Astrocyte (in vitro differentiated cells and primary cell): ENCODE results near the gene IRF9. TPM values are rescaled to one million over a fixed set of nuclear protein-coding genes. Genes with fewer than 3 reads are reported as not detected.

Source experiments
- DNase-seq: peaks from one replicate; pipeline ENCODE4 v3.0.0-alpha.2; 2010; ENCODE audit warnings: low read depth
- FAIRE-seq: peaks from 2 replicates; lab custom pipeline; 2011; peaks lifted over from hg19 to GRCh38; lab: Jason Lieb, UNC
- H2AFZ ChIP-seq: 2 replicates; pipeline ENCODE4 v1.6.0; 2012; ENCODE audit warnings: low read depth, low read length, inconsistent platforms
- H3K27ac ChIP-seq: 2 replicates; pipeline ENCODE4 v1.5.1; 2011; ENCODE audit warnings: low read depth, low read length, inconsistent platforms
- H3K27me3 ChIP-seq: 2 replicates; pipeline ENCODE4 v1.6.0; 2011; ENCODE audit warnings: low read length, inconsistent platforms; ENCODE audit not compliant: insufficient read depth
- H3K36me3 ChIP-seq: 2 replicates; pipeline ENCODE4 v1.5.1; 2011; ENCODE audit warnings: low read length, inconsistent platforms; ENCODE audit not compliant: insufficient read depth
- H3K4me1 ChIP-seq: 2 replicates; pipeline ENCODE4 v1.5.1; 2011; ENCODE audit warnings: low read length, inconsistent platforms; ENCODE audit not compliant: insufficient read depth
- H3K4me2 ChIP-seq: 2 replicates; pipeline ENCODE4 v1.6.0; 2012; ENCODE audit warnings: low read length, inconsistent platforms
- H3K4me3 ChIP-seq: 2 replicates; pipeline ENCODE4 v1.5.1; 2011; ENCODE audit warnings: low read depth, mild to moderate bottlenecking, low read length, inconsistent platforms; ENCODE audit not compliant: insufficient read depth
- H3K79me2 ChIP-seq: 2 replicates; pipeline ENCODE4 v1.6.0; 2012; ENCODE audit warnings: mild to moderate bottlenecking, low read length, inconsistent platforms; ENCODE audit not compliant: insufficient read depth
- H3K9ac ChIP-seq: 2 replicates; pipeline ENCODE4 v1.6.0; 2012; ENCODE audit warnings: mild to moderate bottlenecking, low read length, inconsistent platforms
- H3K9me3 ChIP-seq: 2 replicates; pipeline ENCODE4 v1.5.1; 2012; ENCODE audit warnings: low read depth, mild to moderate bottlenecking, low read length, inconsistent platforms; ENCODE audit not compliant: insufficient read depth
- H4K20me1 ChIP-seq: 2 replicates; pipeline ENCODE4 v1.6.0; 2012; ENCODE audit warnings: low read length, inconsistent platforms; ENCODE audit not compliant: insufficient read depth
- H3K27ac Mint-ChIP-seq: one replicate; pipeline ENCODE4 v1.8.0; 2021; ENCODE audit warnings: mild to moderate bottlenecking, mixed read lengths; ENCODE audit not compliant: unreplicated experiment
- H3K27me3 Mint-ChIP-seq: one replicate; pipeline ENCODE4 v1.8.0; 2021; ENCODE audit warnings: low read depth, mixed read lengths; ENCODE audit not compliant: unreplicated experiment
- H3K36me3 Mint-ChIP-seq: one replicate; pipeline ENCODE4 v1.8.0; 2021; ENCODE audit warnings: low read depth, mixed read lengths; ENCODE audit not compliant: unreplicated experiment
- H3K4me1 Mint-ChIP-seq: one replicate; pipeline ENCODE4 v1.8.0; 2021; ENCODE audit warnings: low read depth, mixed read lengths; ENCODE audit not compliant: unreplicated experiment
- H3K4me3 Mint-ChIP-seq: one replicate; pipeline ENCODE4 v1.8.0; 2021; ENCODE audit warnings: mild to moderate bottlenecking, moderate library complexity, mixed read lengths; ENCODE audit not compliant: unreplicated experiment
- H3K9me3 Mint-ChIP-seq: one replicate; pipeline ENCODE4 v1.8.0; 2021; ENCODE audit warnings: mild to moderate bottlenecking, mixed read lengths; ENCODE audit not compliant: unreplicated experiment
- EZH2 ChIP-seq: IDR thresholded peaks from 2 replicates; pipeline ENCODE4 v1.6.1; 2012; ENCODE audit warnings: mild to moderate bottlenecking, low read length, inconsistent platforms; ENCODE audit not compliant: insufficient read depth
- total RNA-seq: library from RNA; stranded (reverse); gene quantifications from 2 replicates; pipeline ENCODE4 v1.2.1, GENCODE V29; 2021
- TF ChIP-seq, protein P1 (sequence below): IDR thresholded peaks from 2 replicates; pipeline ENCODE4 v1.5.1; 2011; ENCODE audit warnings: low read depth, mild to moderate bottlenecking, inconsistent platforms, low read length, moderate library complexity; ENCODE audit not compliant: insufficient read depth

Gene IRF9
- total RNA-seq, 1 donor from 2014 or later, result 76.0 TPM

DNA sequence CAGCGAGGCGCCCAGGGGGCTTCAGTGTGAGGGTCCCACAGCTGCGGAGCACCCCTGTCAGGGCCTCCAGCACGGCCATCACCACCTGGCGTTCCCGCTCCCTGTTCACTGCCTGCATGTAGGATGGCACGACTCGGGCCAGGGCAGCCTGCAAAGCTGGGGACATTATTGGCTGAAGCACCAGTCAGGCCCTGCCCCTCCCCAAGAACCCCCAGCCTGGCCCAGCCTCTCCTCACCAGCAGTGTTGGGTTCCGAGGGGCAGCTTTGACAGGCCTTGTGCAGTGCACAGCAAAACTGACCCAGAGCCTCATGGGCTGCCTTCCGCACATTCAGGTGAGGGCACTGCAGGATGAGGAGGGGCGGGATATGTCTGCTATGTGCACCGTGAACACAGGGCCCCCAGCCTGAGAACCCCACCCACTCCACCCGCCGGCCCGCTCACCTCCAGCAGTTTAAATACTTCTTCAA, 22.0 kb downstream of the IRF9 start:
- Histone ChIP-seq H3K27ac (no peak overlapping the region), H3K9ac (no peak overlapping the region), H3K9me3 (no peaks in the 10 kb centered on the region), H3K4me1 (peaks cover 17% of the 10 kb centered on the region), H3K79me2 (peaks cover 24% of the 10 kb centered on the region), H3K27me3 (no peaks in the 10 kb centered on the region), H3K4me3 (no peak overlapping the region), H3K36me3 (peaks cover 36% of the 10 kb centered on the region), H2AFZ (no peak overlapping the region), H3K4me2 (no peak overlapping the region), H4K20me1 (peaks cover 54% of the 10 kb centered on the region)
- Mint-ChIP-seq H3K9me3 (no peaks in the 10 kb centered on the region), H3K27me3 (no peaks in the 10 kb centered on the region), H3K4me1 (peaks cover 15% of the 10 kb centered on the region), H3K4me3 (no peak overlapping the region), H3K36me3 (peaks cover 13% of the 10 kb centered on the region), H3K27ac (peak overlapping the region; percentile 53)
- TF ChIP-seq, protein P1, sequence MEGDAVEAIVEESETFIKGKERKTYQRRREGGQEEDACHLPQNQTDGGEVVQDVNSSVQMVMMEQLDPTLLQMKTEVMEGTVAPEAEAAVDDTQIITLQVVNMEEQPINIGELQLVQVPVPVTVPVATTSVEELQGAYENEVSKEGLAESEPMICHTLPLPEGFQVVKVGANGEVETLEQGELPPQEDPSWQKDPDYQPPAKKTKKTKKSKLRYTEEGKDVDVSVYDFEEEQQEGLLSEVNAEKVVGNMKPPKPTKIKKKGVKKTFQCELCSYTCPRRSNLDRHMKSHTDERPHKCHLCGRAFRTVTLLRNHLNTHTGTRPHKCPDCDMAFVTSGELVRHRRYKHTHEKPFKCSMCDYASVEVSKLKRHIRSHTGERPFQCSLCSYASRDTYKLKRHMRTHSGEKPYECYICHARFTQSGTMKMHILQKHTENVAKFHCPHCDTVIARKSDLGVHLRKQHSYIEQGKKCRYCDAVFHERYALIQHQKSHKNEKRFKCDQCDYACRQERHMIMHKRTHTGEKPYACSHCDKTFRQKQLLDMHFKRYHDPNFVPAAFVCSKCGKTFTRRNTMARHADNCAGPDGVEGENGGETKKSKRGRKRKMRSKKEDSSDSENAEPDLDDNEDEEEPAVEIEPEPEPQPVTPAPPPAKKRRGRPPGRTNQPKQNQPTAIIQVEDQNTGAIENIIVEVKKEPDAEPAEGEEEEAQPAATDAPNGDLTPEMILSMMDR, result no peak
- no peak for TF ChIP-seq EZH2
- DNase-seq (no peak), FAIRE-seq (no peak)

- Histone ChIP-seq H3K79me2 (peaks cover 28% of the 10 kb centered on the region), H4K20me1 (peaks cover 44% of the 10 kb centered on the region), H3K36me3 (peaks cover 29% of the 10 kb centered on the region), H3K4me3 (no peak overlapping the region), H3K9me3 (no peaks in the 10 kb centered on the region), H3K27me3 (no peaks in the 10 kb centered on the region), H3K27ac (no peak overlapping the region), H3K4me1 (peaks cover 19% of the 10 kb centered on the region), H2AFZ (no peak overlapping the region), H3K9ac (no peak overlapping the region), H3K4me2 (no peak overlapping the region)
- H3K4me3 Mint-ChIP-seq, result no peak overlapping the region
- no peak overlapping the region for H3K27ac Mint-ChIP-seq
- TF ChIP-seq, protein P1, result no peak
- no peak for TF ChIP-seq EZH2
- no peaks in the 10 kb centered on the region for H3K27me3 Mint-ChIP-seq
- H3K4me1 Mint-ChIP-seq, result peaks cover 17% of the 10 kb centered on the region
- DNase-seq (no peak), FAIRE-seq (no peak)
- no peaks in the 10 kb centered on the region for H3K9me3 Mint-ChIP-seq
- peaks cover 14% of the 10 kb centered on the region for H3K36me3 Mint-ChIP-seq
These were observed 23.3 kb downstream of the IRF9 start for GRCh38 chr14:24184104-24184970.

DNA sequence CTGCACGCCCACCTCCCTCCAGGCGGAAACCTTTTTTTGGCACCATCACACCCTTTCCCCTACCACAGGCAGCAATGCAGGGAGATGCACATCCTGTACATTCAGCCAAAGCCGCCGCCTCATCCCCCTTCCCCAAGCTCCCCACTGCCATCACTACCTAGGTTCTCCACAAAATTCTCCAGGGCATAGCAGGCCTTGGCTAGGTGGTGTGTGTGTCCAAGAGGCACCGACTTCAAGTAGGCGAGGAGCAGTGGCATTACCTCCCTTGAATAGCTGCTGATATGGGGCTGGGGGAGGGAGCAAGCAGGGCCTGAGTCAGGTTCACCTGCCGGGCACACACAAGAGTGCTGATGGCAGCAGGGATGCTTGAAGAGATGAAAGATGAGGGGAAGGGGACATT, 24.0 kb downstream of the IRF9 start:
- no peak overlapping the region for H2AFZ ChIP-seq
- DNase-seq, result no peak
- peaks cover 28% of the 10 kb centered on the region for H3K79me2 ChIP-seq
- peaks cover 31% of the 10 kb centered on the region for H3K36me3 ChIP-seq
- Mint-ChIP-seq H3K27ac (no peak overlapping the region), H3K36me3 (peaks cover 12% of the 10 kb centered on the region), H3K4me1 (peaks cover 14% of the 10 kb centered on the region), H3K9me3 (no peaks in the 10 kb centered on the region), H3K4me3 (no peak overlapping the region), H3K27me3 (no peaks in the 10 kb centered on the region)
- H3K4me3 ChIP-seq, result no peak overlapping the region
- H3K27me3 ChIP-seq, result no peaks in the 10 kb centered on the region
- H4K20me1 ChIP-seq, result peaks cover 39% of the 10 kb centered on the region
- no peak overlapping the region for H3K4me2 ChIP-seq
- H3K27ac ChIP-seq, result no peak overlapping the region
- no peaks in the 10 kb centered on the region for H3K9me3 ChIP-seq
- TF ChIP-seq EZH2, result no peak
- TF ChIP-seq, protein P1, result no peak
- H3K4me1 ChIP-seq, result peaks cover 14% of the 10 kb centered on the region
- no peak for FAIRE-seq
- no peak overlapping the region for H3K9ac ChIP-seq
